HFFc6 (cell line): Measurements from ENCODE around the gene XYLT2. TPM values are rescaled to one million over a fixed set of nuclear protein-coding genes. Genes with fewer than 3 reads are reported as not detected.

Experiments used
- DNase-seq: peaks from one replicate; pipeline ENCODE4 v3.0.0-alpha.2; 2018
- H3K27ac Mint-ChIP-seq: 2 replicates; pipeline ENCODE4 v1.8.0; 2020; ENCODE audit warnings: mild to moderate bottlenecking, mixed read lengths
- H3K27me3 Mint-ChIP-seq: 2 replicates; pipeline ENCODE4 v1.8.0; 2021; ENCODE audit warnings: mild to moderate bottlenecking, moderate library complexity, mixed read lengths; ENCODE audit not compliant: insufficient read depth
- H3K36me3 Mint-ChIP-seq: 2 replicates; pipeline ENCODE4 v1.8.0; 2021; ENCODE audit warnings: low read depth, mixed read lengths
- H3K4me1 Mint-ChIP-seq: 2 replicates; pipeline ENCODE4 v1.8.0; 2020; ENCODE audit warnings: low read depth, mixed read lengths
- H3K4me3 Mint-ChIP-seq: 2 replicates; pipeline ENCODE4 v1.8.0; 2020; ENCODE audit warnings: mild to moderate bottlenecking, moderate library complexity, mixed read lengths
- H3K9me3 Mint-ChIP-seq: 2 replicates; pipeline ENCODE4 v1.8.0; 2020; ENCODE audit warnings: mild to moderate bottlenecking, mixed read lengths
- total RNA-seq, 6 experiments: library from RNA; stranded (reverse); fragmentation: NEBNext Ultra II Directional; extraction: Animal tissue kit (Norgen Biotek cat#: 25700); gene quantifications; 2 replicates in 1 of 6; 3 replicates in 5 of 6; pipeline ENCODE4 v1.2.3, GENCODE V29; 2021
- TF ChIP-seq, protein P1 (sequence below): fragments of 200-600 bp; sonication (generic); IDR thresholded peaks from 2 replicates; pipeline ENCODE4 v1.5.0; 2021; ENCODE audit warnings: antibody characterized with exemption, mild to moderate bottlenecking

The XYLT2 gene
- total RNA-seq, 6 experiments from 2014 or later, result 38.9 to 47.1 (median 43.2) TPM

DNA sequence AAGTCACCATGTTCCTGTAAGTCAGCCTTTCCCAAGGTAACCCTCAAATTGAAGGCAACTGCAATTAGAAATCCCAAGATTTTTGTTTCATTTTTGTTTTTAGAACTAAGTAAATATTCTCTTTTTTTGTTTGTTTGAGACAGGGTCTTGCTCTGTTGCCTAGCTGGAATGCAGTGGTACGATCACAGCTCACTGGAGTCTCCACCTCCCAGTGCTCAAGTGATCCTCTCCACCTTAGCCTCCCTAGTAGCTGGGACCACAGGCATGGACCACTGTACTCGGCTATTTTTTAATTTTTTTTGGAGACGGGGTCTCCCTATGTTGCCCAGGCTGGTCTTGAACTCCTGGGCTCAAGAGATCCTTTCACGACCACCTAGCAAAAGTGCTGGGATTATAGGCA is 62.0 kb downstream of the XYLT2 start:
- H3K27ac Mint-ChIP-seq, result no peak overlapping the region
- no peaks in the 10 kb centered on the region for H3K4me1 Mint-ChIP-seq
- no peak overlapping the region for H3K4me3 Mint-ChIP-seq
- H3K36me3 Mint-ChIP-seq, result no peaks in the 10 kb centered on the region
- DNase-seq, result no peak
- TF ChIP-seq, protein P1, sequence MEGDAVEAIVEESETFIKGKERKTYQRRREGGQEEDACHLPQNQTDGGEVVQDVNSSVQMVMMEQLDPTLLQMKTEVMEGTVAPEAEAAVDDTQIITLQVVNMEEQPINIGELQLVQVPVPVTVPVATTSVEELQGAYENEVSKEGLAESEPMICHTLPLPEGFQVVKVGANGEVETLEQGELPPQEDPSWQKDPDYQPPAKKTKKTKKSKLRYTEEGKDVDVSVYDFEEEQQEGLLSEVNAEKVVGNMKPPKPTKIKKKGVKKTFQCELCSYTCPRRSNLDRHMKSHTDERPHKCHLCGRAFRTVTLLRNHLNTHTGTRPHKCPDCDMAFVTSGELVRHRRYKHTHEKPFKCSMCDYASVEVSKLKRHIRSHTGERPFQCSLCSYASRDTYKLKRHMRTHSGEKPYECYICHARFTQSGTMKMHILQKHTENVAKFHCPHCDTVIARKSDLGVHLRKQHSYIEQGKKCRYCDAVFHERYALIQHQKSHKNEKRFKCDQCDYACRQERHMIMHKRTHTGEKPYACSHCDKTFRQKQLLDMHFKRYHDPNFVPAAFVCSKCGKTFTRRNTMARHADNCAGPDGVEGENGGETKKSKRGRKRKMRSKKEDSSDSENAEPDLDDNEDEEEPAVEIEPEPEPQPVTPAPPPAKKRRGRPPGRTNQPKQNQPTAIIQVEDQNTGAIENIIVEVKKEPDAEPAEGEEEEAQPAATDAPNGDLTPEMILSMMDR, result no peak
- H3K9me3 Mint-ChIP-seq, result no peaks in the 10 kb centered on the region
- H3K27me3 Mint-ChIP-seq, result peaks cover 25% of the 10 kb centered on the region

Other genes with a start within 250 kb of the XYLT2 start
- 10 to 100 TPM in 4 of 6 experiments, 1 to 10 TPM in 2; 4.3 to 14.1 (median 11.4) TPM for gene SAMD14, start 216.0 kb upstream of the XYLT2 start, total RNA-seq
- gene PPP1R9B, start 195.4 kb upstream of the XYLT2 start, total RNA-seq, result 10 to 100 TPM; 66.4 to 78.5 (median 68.7) TPM
- gene SGCA, start 180.1 kb upstream of the XYLT2 start, total RNA-seq, result under 1 TPM; 0.28 to 0.91 (median 0.76) TPM
- 1,000 to 10,000 TPM; 4,948 to 7,804 (median 5,240) TPM for gene COL1A1, start 144.5 kb upstream of the XYLT2 start, total RNA-seq
- under 1 TPM in 3 of 6 experiments, not detected in 3; 0.17 to 0.24 (median 0.18) TPM for gene TMEM92, start 71.7 kb upstream of the XYLT2 start, total RNA-seq
- gene MRPL27, start 27.1 kb downstream of the XYLT2 start, total RNA-seq, result 10 to 100 TPM; 70.0 to 78.7 (median 75.0) TPM
- 1 to 10 TPM; 3.3 to 7.7 (median 6.5) TPM for gene EME1, start 27.1 kb downstream of the XYLT2 start, total RNA-seq
- 100 to 1,000 TPM; 214 to 272 (median 261) TPM for gene LRRC59, start 51.4 kb downstream of the XYLT2 start, total RNA-seq
- gene ACSF2, start 80.1 kb downstream of the XYLT2 start, total RNA-seq, result 10 to 100 TPM; 15.3 to 23.3 (median 17.5) TPM
- not detected for gene CHAD, start 122.8 kb downstream of the XYLT2 start, total RNA-seq
- gene RSAD1, start 132.7 kb downstream of the XYLT2 start, total RNA-seq, result 10 to 100 TPM; 14.9 to 20.4 (median 17.5) TPM
- under 1 TPM; 0.12 to 0.76 (median 0.28) TPM for gene MYCBPAP, start 162.3 kb downstream of the XYLT2 start, total RNA-seq
- under 1 TPM in 1 of 6 experiments, not detected in 5; 0.05 TPM for gene EPN3, start 186.6 kb downstream of the XYLT2 start, total RNA-seq
- gene SPATA20, start 201.0 kb downstream of the XYLT2 start, total RNA-seq, result 10 to 100 TPM; 53.4 to 71.2 (median 62.6) TPM
- gene CACNA1G, start 214.6 kb downstream of the XYLT2 start, total RNA-seq, result under 1 TPM in 5 of 6 experiments, not detected in 1; 0.03 to 0.19 (median 0.05) TPM